IMR-90 (cell line): Measurements from ENCODE around the gene DCTN2.

Source experiments
- CTCF ChIP-seq: conservative IDR thresholded peaks from 2 replicates; pipeline ENCODE4 v1.5.1; 2012; ENCODE audit warnings: mild to moderate bottlenecking, low read depth, low read length, improper control_type of control experiment
- FOS ChIP-seq: fragments of 150-350 bp; IDR thresholded peaks from 2 replicates; pipeline ENCODE4 v1.6.1; 2016; ENCODE audit warnings: low read depth, low read length
- MAFK ChIP-seq: IDR thresholded peaks from 2 replicates; pipeline ENCODE4 v1.6.1; 2012; ENCODE audit warnings: low read depth, low read length, improper control_type of control experiment
- RAD21 ChIP-seq: IDR thresholded peaks from 2 replicates; pipeline ENCODE4 v1.6.1; 2012; ENCODE audit warnings: low read length, improper control_type of control experiment
- SMC3 ChIP-seq: fragments of 150-350 bp; IDR thresholded peaks from 2 replicates; pipeline ENCODE4 v1.6.1; 2016; ENCODE audit warnings: low read depth, mild to moderate bottlenecking, antibody characterized with exemption, low read length, moderate library complexity

GRCh38 chr12:57549909-57550640, 3.1 kb upstream of the DCTN2 start, which contains the start of gene KIF5A:
- TF ChIP-seq FOS (no peak), RAD21 (no peak), MAFK (no peak), CTCF (no peak), SMC3 (no peak)
